ENCODE measurements around the gene DCAF5.
A peak's percentile ranks its signal among the peaks of the same experiment; 100 is the strongest.
"Not testable (repeated sequence)": the region's sequence is repeated elsewhere in the genome, so short reads cannot be mapped to it uniquely, and the experiment has no call there.

DCAF5 gene

DNA sequence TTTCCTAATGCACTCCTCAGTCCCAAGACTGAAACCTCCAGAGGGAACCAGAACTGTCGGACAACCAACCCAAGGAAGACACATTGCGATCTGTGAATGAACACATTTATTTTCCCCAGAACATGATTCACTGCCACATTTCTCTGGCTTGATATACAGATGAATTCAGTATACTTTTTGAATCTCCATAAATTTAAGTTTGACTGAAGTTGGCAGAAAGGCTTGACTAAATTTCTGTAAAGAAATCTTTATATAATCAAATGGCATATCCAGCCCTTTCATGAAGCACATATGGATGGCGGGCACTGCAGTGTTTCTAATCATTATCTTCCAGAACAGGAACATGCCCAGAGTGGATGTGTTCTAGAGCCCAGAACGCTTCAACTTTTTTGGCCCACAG lies 56.7 kb downstream of the DCAF5 start:
- no peak for DNase-seq

- no peak for DNase-seq
Measured at GRCh38 chr14:69094481-69094880, 58.4 kb downstream of the DCAF5 start.

DNA sequence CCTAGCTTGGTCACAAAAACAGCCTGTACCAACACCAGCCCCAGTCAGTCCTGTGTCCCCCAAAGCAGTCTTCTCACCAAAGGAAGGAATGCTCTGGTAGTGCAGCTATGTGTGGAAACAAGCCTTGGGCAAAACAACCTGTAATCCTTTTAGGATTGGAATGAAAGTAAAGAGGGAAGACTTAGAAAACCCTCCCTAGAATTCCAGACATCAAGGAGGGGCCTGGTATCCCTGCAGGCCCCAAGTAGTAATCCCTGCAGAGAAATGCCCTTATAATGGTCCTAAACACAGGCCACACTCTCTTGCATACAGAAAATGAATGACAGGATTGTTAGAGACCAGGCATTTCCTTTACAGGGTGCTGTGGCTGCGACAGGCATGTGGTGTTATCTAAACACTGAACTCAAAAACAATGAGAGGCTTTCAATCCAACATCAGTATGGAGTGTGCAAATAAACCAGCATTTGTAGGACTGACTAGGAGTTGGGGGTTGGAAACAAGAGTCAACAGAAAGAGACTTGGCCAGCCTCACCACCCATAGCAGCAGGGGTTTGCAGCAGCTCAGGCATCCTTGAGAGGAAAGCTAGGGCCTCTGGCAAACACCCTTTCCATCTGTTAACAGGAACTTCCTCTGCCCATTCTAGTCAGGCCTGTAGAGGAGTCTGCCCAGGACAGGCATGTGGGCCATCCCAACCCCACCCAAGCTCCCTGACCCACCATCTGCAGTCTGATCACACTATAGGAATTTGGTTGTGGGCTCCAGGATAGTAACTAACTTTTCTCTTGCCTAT lies 59.1 kb downstream of the DCAF5 start:
- DNase-seq = no peak

DNA sequence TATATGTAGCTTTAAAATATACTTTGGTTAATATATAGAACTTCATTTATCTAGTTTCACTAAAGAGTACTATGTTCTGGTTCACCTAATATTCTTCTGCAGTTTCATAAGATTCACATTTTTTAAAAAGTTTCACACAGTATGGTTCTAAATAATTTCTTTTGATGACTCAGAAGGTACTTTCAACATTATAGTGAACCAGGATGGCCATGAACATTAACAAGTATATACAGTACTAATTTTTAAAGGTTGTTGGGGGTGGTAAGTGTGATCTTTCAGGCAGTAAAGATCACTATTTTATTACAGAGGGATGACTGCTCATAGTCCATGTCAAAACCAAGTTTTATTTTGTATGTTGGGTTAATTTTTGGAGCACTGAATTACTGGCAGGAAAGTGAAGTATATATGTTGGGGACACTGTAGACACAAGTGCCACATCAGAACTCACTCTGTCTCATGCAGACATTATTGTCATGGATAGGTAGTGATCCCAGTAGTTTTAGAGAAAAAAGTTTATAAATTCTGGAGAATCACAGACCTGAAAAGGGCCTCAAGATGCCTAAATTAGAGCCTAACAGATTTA lies 60.0 kb downstream of the DCAF5 start:
- DNase-seq = no peak

DNA sequence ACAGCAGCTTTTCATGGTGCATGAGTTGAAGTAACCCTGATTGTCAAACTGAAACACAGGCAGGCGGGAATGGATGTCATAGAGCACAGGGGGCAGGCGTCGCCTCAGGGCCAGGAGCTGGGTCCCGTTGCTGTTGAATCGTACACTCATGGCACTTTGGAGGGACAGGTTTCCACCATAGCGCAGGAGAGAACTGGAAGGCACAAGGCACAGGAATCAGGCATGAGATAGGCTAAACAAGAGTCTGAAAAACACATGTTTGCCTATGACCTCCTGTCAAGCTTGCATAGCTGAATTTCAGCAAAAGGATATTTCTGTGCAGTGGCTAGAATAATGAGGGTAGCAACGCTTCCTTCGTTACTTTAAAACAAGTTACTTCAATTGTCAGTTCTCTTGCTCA lies 61.2 kb downstream of the DCAF5 start:
- DNase-seq = no peak

DNA sequence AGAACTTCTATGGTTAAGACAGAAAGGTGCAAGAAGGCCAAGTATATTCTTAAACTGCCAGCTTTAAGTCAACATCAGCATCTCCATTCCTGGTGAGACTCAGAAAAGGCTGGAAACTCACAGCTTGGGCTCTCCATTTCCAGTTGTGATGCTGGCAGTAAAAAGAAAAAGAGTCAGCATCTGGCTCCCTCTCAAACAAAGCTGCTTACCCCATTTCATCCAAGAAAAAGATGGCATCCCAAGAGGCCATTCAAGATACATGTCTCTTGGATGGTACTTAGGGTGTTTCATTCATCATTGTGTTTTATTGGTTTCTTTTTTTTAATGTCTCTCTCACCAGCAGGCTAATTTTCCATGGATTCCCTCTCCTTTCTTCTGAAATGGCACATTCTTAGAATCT lies 61.9 kb downstream of the DCAF5 start:
- DNase-seq = no peak

DNA sequence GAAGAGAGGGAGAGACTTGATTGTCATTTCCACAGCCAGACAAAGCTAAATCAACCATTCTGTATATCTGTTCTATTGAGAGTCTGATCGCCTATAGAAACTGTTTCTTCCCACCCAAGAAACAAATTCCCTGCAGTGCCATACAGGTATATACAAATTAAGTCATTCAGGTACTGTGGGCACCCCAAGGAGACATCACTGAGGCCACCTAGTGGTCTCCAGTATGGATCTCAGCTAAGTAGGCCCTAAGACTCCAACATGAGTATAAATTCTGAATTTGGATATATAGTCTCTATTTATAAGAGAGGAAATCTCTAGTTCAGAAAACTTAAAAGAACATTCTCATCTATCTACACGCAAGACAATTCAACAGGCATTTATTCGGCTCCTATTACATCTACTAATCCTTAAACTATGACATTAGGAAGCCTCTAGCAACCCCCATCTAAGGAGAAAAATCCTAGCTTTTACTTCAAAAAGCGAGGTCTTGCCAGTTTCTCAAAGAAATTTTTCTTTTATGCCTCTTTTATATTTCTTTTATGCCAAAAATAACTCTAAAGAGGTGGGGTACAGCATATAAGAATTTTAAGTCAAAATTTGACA lies 62.6 kb downstream of the DCAF5 start:
- peak; percentile 2 for DNase-seq

DNA sequence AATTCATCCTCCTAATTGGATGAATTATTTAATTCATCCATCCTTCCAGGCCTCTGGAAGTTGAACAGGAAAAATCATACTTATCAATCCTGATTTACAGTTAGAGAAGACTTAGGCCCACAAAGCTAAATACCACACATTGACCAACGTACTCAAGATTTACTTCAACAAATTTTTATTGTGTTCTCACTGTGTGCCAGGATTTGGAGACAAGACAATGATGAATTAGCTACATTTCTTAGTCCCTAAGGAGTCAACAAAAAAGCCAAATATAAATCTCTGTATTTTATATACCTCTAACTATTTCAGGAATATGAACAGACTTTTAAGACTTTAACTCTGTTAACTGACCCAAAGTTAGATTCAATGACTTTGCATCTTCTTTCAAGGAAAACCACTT lies 63.9 kb downstream of the DCAF5 start:
- DNase-seq = no peak

- no peak for DNase-seq
Measured at GRCh38 chr14:69088586-69088985, 64.3 kb downstream of the DCAF5 start.

DNA sequence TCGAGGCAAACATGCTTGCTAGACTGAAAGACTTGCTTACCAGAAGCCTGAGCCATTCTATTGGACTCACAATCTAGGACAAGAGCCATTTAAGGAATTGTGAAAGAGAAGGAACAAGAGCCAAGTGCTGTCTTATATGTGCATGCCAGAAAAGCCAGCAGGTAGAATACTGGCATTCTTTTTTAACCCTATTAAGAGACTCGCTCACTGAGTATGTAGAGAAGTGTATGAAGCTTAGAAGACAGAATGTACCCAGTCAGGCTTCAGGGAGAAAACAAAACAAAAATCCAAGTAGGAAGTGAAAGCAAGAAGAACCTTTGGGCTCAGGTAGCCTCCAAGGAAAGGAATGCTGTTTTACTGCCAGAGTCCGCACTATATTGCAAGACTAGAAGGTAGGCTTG lies 65.9 kb downstream of the DCAF5 start:
- no peak for DNase-seq

GRCh38 chr14:69086537-69086936 lies 66.4 kb downstream of the DCAF5 start:
- DNase-seq = no peak

DNA sequence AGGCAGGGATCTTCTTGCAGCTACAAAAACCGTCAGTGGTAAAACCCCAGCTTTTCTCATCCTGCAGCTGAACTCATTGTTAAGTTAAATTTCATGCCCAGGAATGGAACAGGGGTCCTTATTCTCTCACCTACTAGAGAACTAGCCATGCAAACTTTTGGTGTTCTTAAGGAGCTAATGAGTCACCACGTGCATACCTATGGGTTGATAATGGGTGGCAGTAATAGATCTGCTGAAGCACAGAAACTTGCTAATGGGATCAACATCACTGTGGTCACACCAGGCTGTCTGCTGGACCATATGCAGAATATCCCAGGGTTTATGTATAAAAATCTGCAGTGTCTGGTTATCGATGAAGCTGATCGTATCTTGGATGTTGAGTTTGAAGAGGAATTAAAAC lies 68.9 kb downstream of the DCAF5 start:
- no peak for DNase-seq

- DNase-seq = no peak
Measured at GRCh38 chr14:69083181-69083580, 69.7 kb downstream of the DCAF5 start.

GRCh38 chr14:69081271-69081670 lies 71.6 kb downstream of the DCAF5 start:
- no peak for DNase-seq

GRCh38 chr14:69079747-69080146 lies 73.2 kb downstream of the DCAF5 start:
- DNase-seq = no peak

GRCh38 chr14:69079188-69079742 lies 73.7 kb downstream of the DCAF5 start:
- no peak for DNase-seq

DNA sequence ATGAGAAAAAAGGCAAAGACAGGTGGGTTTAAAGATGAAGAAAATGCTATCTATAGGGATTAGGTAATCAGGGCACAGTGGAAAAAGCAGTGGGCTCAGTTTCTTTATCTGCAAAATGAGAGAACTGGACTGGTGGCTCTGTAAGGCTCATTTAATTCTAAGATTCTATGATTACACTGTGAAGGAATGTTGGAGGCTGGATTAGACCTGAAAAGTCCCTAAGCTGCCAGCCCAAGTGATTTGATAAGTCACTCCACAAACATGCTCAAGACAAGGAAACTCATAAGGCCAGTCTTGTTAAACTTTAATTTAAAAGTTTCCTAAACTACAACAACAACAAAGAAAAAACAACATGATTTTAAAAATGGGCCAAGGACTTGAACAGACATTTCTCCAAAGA lies 75.1 kb downstream of the DCAF5 start:
- no peak for DNase-seq

DNA sequence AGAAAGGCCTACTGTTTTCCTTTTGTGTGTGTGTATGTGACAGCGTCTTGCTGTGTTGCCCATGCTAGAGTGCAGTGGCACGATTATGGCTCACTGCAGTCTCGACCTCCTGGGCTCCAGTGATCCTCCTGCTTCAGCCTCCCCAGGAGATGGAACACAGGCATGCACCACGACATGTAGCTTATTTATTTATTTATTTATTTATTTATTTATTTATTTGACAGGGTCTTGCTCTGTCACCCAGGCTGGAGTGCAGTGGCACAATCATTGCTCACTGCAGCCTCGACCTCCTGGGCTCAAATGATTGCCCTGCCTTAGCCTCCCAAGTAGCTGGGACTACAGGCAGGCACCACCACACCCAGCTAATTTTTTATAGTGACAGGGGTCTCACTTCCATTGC lies 75.7 kb downstream of the DCAF5 start:
- not testable (repeated sequence) for DNase-seq

DNA sequence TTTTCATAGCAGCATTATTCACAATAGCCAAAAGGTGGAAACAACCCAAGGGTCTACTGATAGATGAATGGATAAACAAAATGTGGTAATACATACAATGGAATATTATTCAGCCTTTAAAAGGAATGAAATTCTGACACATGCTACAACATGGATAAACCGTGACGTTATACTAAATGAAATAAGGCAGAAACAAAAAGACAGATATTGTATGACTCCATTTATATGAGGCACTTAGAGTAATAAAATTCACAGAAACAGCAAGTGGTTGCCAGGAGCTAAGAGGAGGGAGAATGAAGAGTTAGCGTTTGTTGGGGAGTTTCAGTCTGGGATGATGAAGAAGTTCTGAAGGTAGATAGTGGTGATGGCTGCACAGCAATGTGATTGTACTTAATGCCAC lies 76.6 kb downstream of the DCAF5 start:
- DNase-seq = no peak

DNA sequence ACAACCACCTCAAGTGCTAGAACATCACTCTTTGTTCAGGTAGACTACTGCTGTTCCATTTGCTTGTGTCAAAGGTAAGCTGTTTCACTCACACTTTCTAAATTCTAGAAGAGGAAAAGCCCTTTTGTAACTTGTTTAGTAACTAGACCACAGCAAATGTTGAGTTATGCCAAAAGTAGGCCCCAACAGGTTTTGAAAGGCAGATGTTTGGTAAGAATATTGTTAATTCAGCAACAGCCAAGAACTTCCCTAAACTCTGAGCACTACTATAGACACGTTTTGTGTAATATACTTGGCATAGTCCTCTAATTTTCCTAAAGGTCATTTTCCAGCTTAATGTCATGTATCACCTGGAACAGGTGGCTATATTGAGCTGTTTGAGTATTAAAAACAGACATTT lies 79.0 kb downstream of the DCAF5 start:
- DNase-seq = no peak

DNA sequence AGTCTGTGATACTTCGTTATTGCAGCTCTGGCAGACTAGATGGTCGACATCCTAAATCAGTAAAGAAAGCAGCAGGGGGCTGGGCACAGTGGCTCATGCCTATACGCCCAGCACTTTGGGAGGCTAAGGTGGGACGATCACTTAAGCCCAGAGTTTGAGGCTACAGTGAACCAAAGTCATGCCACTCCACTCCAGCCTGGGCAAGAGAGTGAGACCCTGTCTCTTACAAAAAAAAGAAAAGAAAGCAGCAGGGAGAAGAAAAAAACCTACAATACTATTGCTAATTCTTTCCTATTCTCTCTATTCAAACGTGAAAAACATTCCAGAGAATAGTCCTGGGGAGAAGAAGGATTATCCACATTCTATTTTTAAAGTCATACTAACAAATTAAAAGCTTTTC lies 79.5 kb downstream of the DCAF5 start:
- DNase-seq = no peak

GRCh38 chr14:69072584-69072983 lies 80.3 kb downstream of the DCAF5 start:
- no peak for DNase-seq

- no peak for DNase-seq
Measured at GRCh38 chr14:69068744-69069421, 84.0 kb downstream of the DCAF5 start.
